Stimulated activated naive CD8-positive, alpha-beta T cell treated with anti-CD3 and anti-CD28 coated beads, Interleukin-15, Interleukin-2, amounts not matched to agents 100 ng/mL and 50 ng/mL, for 24 hours (primary cell): ENCODE data around the gene VIPR2.
"Not testable (repeated sequence)": the region's sequence is repeated elsewhere in the genome, so short reads cannot be mapped to it uniquely, and the experiment has no call there.

Source experiments
- H3K27ac Mint-ChIP-seq: one replicate; pipeline ENCODE4 v1.8.0; 2021; ENCODE audit warnings: mild to moderate bottlenecking, mixed read lengths
- H3K27me3 Mint-ChIP-seq: one replicate; pipeline ENCODE4 v1.8.0; 2021; ENCODE audit warnings: mixed read lengths
- H3K36me3 Mint-ChIP-seq: one replicate; pipeline ENCODE4 v1.8.0; 2021; ENCODE audit warnings: low read depth, mixed read lengths
- H3K4me1 Mint-ChIP-seq: one replicate; pipeline ENCODE4 v1.8.0; 2021; ENCODE audit warnings: low read depth, mixed read lengths
- H3K4me3 Mint-ChIP-seq: one replicate; pipeline ENCODE4 v1.8.0; 2021; ENCODE audit warnings: mild to moderate bottlenecking, mixed read lengths
- H3K9me3 Mint-ChIP-seq: one replicate; pipeline ENCODE4 v1.8.0; 2021; ENCODE audit warnings: mixed read lengths

VIPR2 gene

GRCh38 chr7:159100281-159101082 lies 44.2 kb downstream of the VIPR2 start:
- H3K4me3 Mint-ChIP-seq, H3K36me3 Mint-ChIP-seq, H3K4me1 Mint-ChIP-seq, H3K27me3 Mint-ChIP-seq, H3K27ac Mint-ChIP-seq, H3K9me3 Mint-ChIP-seq: not testable (repeated sequence)

- Mint-ChIP-seq H3K27me3 (no peaks in the 10 kb centered on the region), H3K4me1 (no peaks in the 10 kb centered on the region), H3K4me3 (no peak overlapping the region), H3K9me3 (no peaks in the 10 kb centered on the region), H3K36me3 (no peaks in the 10 kb centered on the region), H3K27ac (no peak overlapping the region)
Measured at GRCh38 chr7:159099711-159100231, 44.9 kb downstream of the VIPR2 start.

- no peaks in the 10 kb centered on the region for H3K27me3 Mint-ChIP-seq
- H3K4me3 Mint-ChIP-seq = no peak overlapping the region
- H3K9me3 Mint-ChIP-seq = no peaks in the 10 kb centered on the region
- H3K36me3 Mint-ChIP-seq = no peaks in the 10 kb centered on the region
- no peak overlapping the region for H3K27ac Mint-ChIP-seq
- H3K4me1 Mint-ChIP-seq = no peaks in the 10 kb centered on the region
Measured at GRCh38 chr7:159098811-159099655, 45.6 kb downstream of the VIPR2 start.

GRCh38 chr7:159098424-159098786 lies 46.3 kb downstream of the VIPR2 start:
- H3K4me1 Mint-ChIP-seq = no peaks in the 10 kb centered on the region
- no peak overlapping the region for H3K4me3 Mint-ChIP-seq

GRCh38 chr7:159097661-159098423 lies 46.8 kb downstream of the VIPR2 start:
- no peaks in the 10 kb centered on the region for H3K4me1 Mint-ChIP-seq
- H3K27me3 Mint-ChIP-seq = no peaks in the 10 kb centered on the region
- no peak overlapping the region for H3K4me3 Mint-ChIP-seq

More at GRCh38 chr7:159098424-159098786, 46.3 kb downstream of the VIPR2 start:
- no peaks in the 10 kb centered on the region for H3K27me3 Mint-ChIP-seq
- H3K9me3 Mint-ChIP-seq = no peaks in the 10 kb centered on the region
- H3K36me3 Mint-ChIP-seq = no peaks in the 10 kb centered on the region
- H3K27ac Mint-ChIP-seq = no peak overlapping the region

GRCh38 chr7:159096736-159097581 lies 47.7 kb downstream of the VIPR2 start:
- H3K27ac Mint-ChIP-seq = no peak overlapping the region
- no peak overlapping the region for H3K4me3 Mint-ChIP-seq
- H3K4me1 Mint-ChIP-seq = no peaks in the 10 kb centered on the region
- H3K36me3 Mint-ChIP-seq = no peaks in the 10 kb centered on the region
- H3K27me3 Mint-ChIP-seq = no peaks in the 10 kb centered on the region
- H3K9me3 Mint-ChIP-seq = no peaks in the 10 kb centered on the region

More at GRCh38 chr7:159097661-159098423, 46.8 kb downstream of the VIPR2 start:
- Mint-ChIP-seq H3K9me3 (no peaks in the 10 kb centered on the region), H3K27ac (no peak overlapping the region), H3K36me3 (no peaks in the 10 kb centered on the region)

GRCh38 chr7:159095979-159096411 lies 48.7 kb downstream of the VIPR2 start:
- no peak overlapping the region for H3K27ac Mint-ChIP-seq
- H3K4me3 Mint-ChIP-seq = no peak overlapping the region
- no peaks in the 10 kb centered on the region for H3K36me3 Mint-ChIP-seq
- H3K9me3 Mint-ChIP-seq = no peaks in the 10 kb centered on the region
- no peaks in the 10 kb centered on the region for H3K4me1 Mint-ChIP-seq
- no peaks in the 10 kb centered on the region for H3K27me3 Mint-ChIP-seq

- H3K27me3 Mint-ChIP-seq = no peaks in the 10 kb centered on the region
- H3K4me3 Mint-ChIP-seq = no peak overlapping the region
- no peaks in the 10 kb centered on the region for H3K4me1 Mint-ChIP-seq
- no peaks in the 10 kb centered on the region for H3K9me3 Mint-ChIP-seq
- H3K36me3 Mint-ChIP-seq = no peaks in the 10 kb centered on the region
- H3K27ac Mint-ChIP-seq = no peak overlapping the region
Measured at GRCh38 chr7:159094919-159095915, 49.5 kb downstream of the VIPR2 start.

GRCh38 chr7:159094023-159094740 lies 50.5 kb downstream of the VIPR2 start:
- no peaks in the 10 kb centered on the region for H3K36me3 Mint-ChIP-seq
- no peak overlapping the region for H3K27ac Mint-ChIP-seq
- no peaks in the 10 kb centered on the region for H3K27me3 Mint-ChIP-seq
- no peak overlapping the region for H3K4me3 Mint-ChIP-seq
- no peaks in the 10 kb centered on the region for H3K9me3 Mint-ChIP-seq
- H3K4me1 Mint-ChIP-seq = no peaks in the 10 kb centered on the region

- Mint-ChIP-seq H3K27me3 (no peaks in the 10 kb centered on the region), H3K9me3 (no peaks in the 10 kb centered on the region), H3K4me1 (no peaks in the 10 kb centered on the region), H3K4me3 (no peak overlapping the region), H3K36me3 (no peaks in the 10 kb centered on the region), H3K27ac (no peak overlapping the region)
Measured at GRCh38 chr7:159093351-159093971, 51.2 kb downstream of the VIPR2 start.

GRCh38 chr7:159092701-159093121 lies 52.0 kb downstream of the VIPR2 start:
- no peaks in the 10 kb centered on the region for H3K27me3 Mint-ChIP-seq
- H3K4me1 Mint-ChIP-seq = no peaks in the 10 kb centered on the region
- no peak overlapping the region for H3K27ac Mint-ChIP-seq
- H3K9me3 Mint-ChIP-seq = no peaks in the 10 kb centered on the region
- no peak overlapping the region for H3K4me3 Mint-ChIP-seq
- H3K36me3 Mint-ChIP-seq = no peaks in the 10 kb centered on the region
